A549 (cell line): ENCODE results near the gene PIN1. TPM values are rescaled to one million over a fixed set of nuclear protein-coding genes. Genes with fewer than 3 reads are reported as not detected.

ENCODE experiments used
- ATAC-seq, 2 experiments: fragments of 200-7000 bp in 1 of 2; fragments of >200 bp in 1 of 2; cut with Nextera tagmentation in 1 of 2; cut with Tn5 transposase in 1 of 2; 3 replicates each; pipeline versions ENCODE4 v1.8.0 to v1.9.1; 2018 to 2020; ENCODE audit warnings: mild to moderate bottlenecking in 1 of 2, moderate library complexity in 1 of 2
- CTCF ChIA-PET: fragments of 300-600 bp; sonication (Branson Sonifier 250); formaldehyde crosslinking; extraction: SDS; loops from one replicate; lab custom pipeline; 2021; ENCODE audit warnings: antibody characterized with exemption, inconsistent platforms; lab: Yijun Ruan, JAX
- POLR2A ChIA-PET: fragments of 350-600 bp; formaldehyde crosslinking; extraction: SDS; loops from one replicate; lab custom pipeline; 2021; ENCODE audit warnings: antibody characterized with exemption, inconsistent platforms; lab: Yijun Ruan, JAX
- DNase-seq, 2 experiments: peaks; one replicate each; pipeline versions ENCODE4 v3.0.0 to v3.0.0-alpha.2; 2011 to 2016; ENCODE audit warnings: low read depth in 1 of 2, low spot score in 1 of 2
- FAIRE-seq: peaks from 2 replicates; lab custom pipeline; 2011; peaks lifted over from hg19 to GRCh38; lab: Jason Lieb, UNC
- H3K27ac ChIP-seq, 2 experiments: fragments of >200 bp; sonication (Bioruptor Twin); formaldehyde crosslinking; 3 replicates each; pipeline ENCODE4 v1.5.1; 2016 to 2017
- H3K4me1 ChIP-seq: fragments of >200 bp; sonication (Bioruptor Twin); formaldehyde crosslinking; 3 replicates; pipeline ENCODE4 v1.6.1; 2016
- H3K4me2 ChIP-seq: fragments of >200 bp; sonication (Bioruptor Twin); formaldehyde crosslinking; 3 replicates; pipeline ENCODE4 v1.6.1; 2016
- H3K4me3 ChIP-seq: fragments of >200 bp; sonication (Bioruptor Twin); formaldehyde crosslinking; 3 replicates; pipeline ENCODE4 v1.5.1; 2016
- H3K9me3 ChIP-seq: fragments of >200 bp; sonication (Bioruptor Twin); formaldehyde crosslinking; 3 replicates; pipeline ENCODE4 v1.6.1; 2016
- BCL3 ChIP-seq: fragments of >200 bp; sonication (Bioruptor Twin); formaldehyde crosslinking; IDR thresholded peaks from 3 replicates; pipeline ENCODE4 v1.6.1; 2016
- BHLHE40 ChIP-seq: IDR thresholded peaks from 2 replicates; pipeline ENCODE4 v1.6.1; 2012; ENCODE audit warnings: low read depth, low read length, inconsistent platforms
- CBX8 ChIP-seq: fragments of 200-600 bp; sonication (generic); IDR thresholded peaks from 2 replicates; pipeline ENCODE4 v1.6.1; 2016
- FOSB ChIP-seq: fragments of 250-450 bp; sonication (Bioruptor Pico); IDR thresholded peaks from 2 replicates; pipeline ENCODE4 v1.5.0; 2020; ENCODE audit warnings: mild to moderate bottlenecking, moderate library complexity
- HDAC2 ChIP-seq: fragments of 200-600 bp; sonication (generic); IDR thresholded peaks from 2 replicates; pipeline ENCODE4 v1.6.1; 2016
- HES2 ChIP-seq: fragments of >200 bp; sonication (Bioruptor Twin); formaldehyde crosslinking; IDR thresholded peaks from 2 replicates; pipeline ENCODE4 v1.6.1; 2016
- HEYL ChIP-seq: fragments of 250-450 bp; sonication (Bioruptor Pico); IDR thresholded peaks from 2 replicates; pipeline ENCODE4 v1.8.0; 2021; ENCODE audit warnings: mild to moderate bottlenecking, moderate library complexity
- HOXA7 ChIP-seq: fragments of 250-450 bp; sonication (Bioruptor Pico); IDR thresholded peaks from 2 replicates; pipeline ENCODE4 v1.5.0; 2020; ENCODE audit warnings: mild to moderate bottlenecking, moderate library complexity
- JUN ChIP-seq, 2 experiments: fragments of >200 bp; sonication (Bioruptor Twin); formaldehyde crosslinking; IDR thresholded peaks; 2 replicates in 1 of 2; 3 replicates in 1 of 2; pipeline ENCODE4 v1.6.1; 2016 to 2017
- KDM1A ChIP-seq: fragments of 200-600 bp; sonication (generic); IDR thresholded peaks from 2 replicates; pipeline ENCODE4 v1.6.1; 2016; ENCODE audit warnings: low read depth, mild to moderate bottlenecking
- KDM5A ChIP-seq: fragments of 200-600 bp; sonication (generic); IDR thresholded peaks from 2 replicates; pipeline ENCODE4 v1.6.1; 2016; ENCODE audit warnings: antibody characterized with exemption, mild to moderate bottlenecking
- MAFK ChIP-seq: fragments of 450-650 bp; IDR thresholded peaks from 2 replicates; pipeline ENCODE4 v1.6.1; 2014; ENCODE audit not compliant: partially characterized antibody
- MAX ChIP-seq: IDR thresholded peaks from 2 replicates; pipeline ENCODE4 v1.6.1; 2012
- MYC ChIP-seq: IDR thresholded peaks from 2 replicates; pipeline ENCODE4 v1.6.1; 2012; ENCODE audit warnings: mild to moderate bottlenecking, inconsistent platforms, low read length, improper control_type of control experiment, borderline replicate concordance
- NFE2L2 ChIP-seq: fragments of 150-350 bp; conservative IDR thresholded peaks from 2 replicates; pipeline ENCODE4 v1.6.1; 2014; ENCODE audit warnings: low read length
- POLR2AphosphoS2 ChIP-seq: conservative IDR thresholded peaks from 2 replicates; pipeline ENCODE4 v1.6.1; 2012; ENCODE audit warnings: low read length, improper control_type of control experiment, inconsistent platforms
- REST ChIP-seq: fragments of 200-600 bp; sonication (generic); IDR thresholded peaks from 2 replicates; pipeline ENCODE4 v1.6.1; 2016; ENCODE audit warnings: antibody characterized with exemption, mild to moderate bottlenecking, moderate library complexity
- RNF2 ChIP-seq: fragments of 200-600 bp; sonication (generic); IDR thresholded peaks from 2 replicates; pipeline ENCODE4 v1.6.1; 2016; ENCODE audit warnings: low read depth, mild to moderate bottlenecking, antibody characterized with exemption, moderate library complexity, borderline replicate concordance
- TFCP2L1 ChIP-seq: fragments of 250-450 bp; sonication (Bioruptor Pico); IDR thresholded peaks from 2 replicates; pipeline ENCODE4 v1.5.0; 2021; ENCODE audit warnings: mild to moderate bottlenecking
- TP53 ChIP-seq: fragments of 250-450 bp; sonication (Bioruptor Pico); IDR thresholded peaks from 2 replicates; pipeline ENCODE4 v1.5.0; 2021; ENCODE audit warnings: mild to moderate bottlenecking, moderate library complexity
- ZFP36 ChIP-seq: fragments of 450-650 bp; IDR thresholded peaks from 2 replicates; pipeline ENCODE4 v1.6.1; 2014; ENCODE audit warnings: borderline replicate concordance; ENCODE audit not compliant: partially characterized antibody
- ZNF302 ChIP-seq: fragments of 250-450 bp; sonication (Bioruptor Pico); IDR thresholded peaks from 2 replicates; pipeline ENCODE4 v1.9.0; 2021; ENCODE audit warnings: inconsistent platforms, mild to moderate bottlenecking, moderate library complexity
- WGBS: methylation state at CpG from one replicate; pipeline ENCODE4 v1.1.6; 2017; ENCODE audit errors: missing lambda C conversion rate; 5-methylcytosine and 5-hydroxymethylcytosine counted together
- polyA plus RNA-seq, 4 experiments: library from polyadenylated mRNA; depleted of rRNA in 3 of 4; stranded (reverse); fragments of >200 nt; fragmentation: RNase III in 1 of 4; extraction: RNeasy Plus Mini Kit Qiagen cat#74134 plus additional on column Dnase treatment in 1 of 4; gene quantifications; 2 replicates in 3 of 4; 3 replicates in 1 of 4; pipeline ENCODE4 v1.2.3, GENCODE V29; 2011 to 2017

Gene PIN1
- polyA plus RNA-seq, 2 of the 4 experiments (the other 2 are of a cell fraction), result 30.0 to 58.5 TPM

GRCh38 chr19:9848762-9849161, 13.6 kb downstream of the PIN1 start:
- DNase-seq (no peak), ATAC-seq (no peak), FAIRE-seq (no peak)
- no peak overlapping the region for H3K4me3 ChIP-seq
- H3K4me2 ChIP-seq, result no peak overlapping the region
- POLR2A ChIA-PET, result no interaction called here
- no peaks in the 10 kb centered on the region for H3K4me1 ChIP-seq
- H3K27ac ChIP-seq, result no peak overlapping the region
- no peaks in the 10 kb centered on the region for H3K9me3 ChIP-seq
- 88% methylated on average over 15 of the region's 23 CpGs for WGBS
- TF ChIP-seq ZNF302 (CRISPR knock-in tag) (no peak), NFE2L2 (no peak), POLR2AphosphoS2 (no peak), BCL3 (no peak), HDAC2 (no peak), RNF2 (no peak), KDM1A (no peak), FOSB (CRISPR knock-in tag) (no peak), MYC (no peak)
- CTCF ChIA-PET, result interaction anchor here (1.4 to 1.6 kb wide), 2 partner anchors 14 kb away, joined by 3 to 4 read pairs; partner anchors contain the start of gene PIN1

GRCh38 chr19:9849791-9850190, 14.7 kb downstream of the PIN1 start:
- ATAC-seq, result no peak
- 100% methylated on average over 2 of the region's 7 CpGs for WGBS
- Histone ChIP-seq H3K4me3 (no peak overlapping the region), H3K4me1 (no peaks in the 10 kb centered on the region), H3K27ac (no peak overlapping the region), H3K9me3 (no peaks in the 10 kb centered on the region)
- CTCF ChIA-PET, result interaction anchor here (0.7 kb wide), 1 partner anchor 30 kb away, joined by 3 read pairs; no protein-coding TSS in a partner anchor
- TF ChIP-seq JUN (IDR thresholded peaks at IDR 0.05), result no peak
- TF ChIP-seq CBX8, result no peak
- TF ChIP-seq HES2, result no peak
- no peak for TF ChIP-seq HEYL (CRISPR knock-in tag)
- no peak for TF ChIP-seq KDM5A
- TF ChIP-seq REST, result no peak
- TF ChIP-seq ZFP36, result no peak
- TF ChIP-seq BHLHE40, result no peak
- no peak for TF ChIP-seq MAX
- TF ChIP-seq TFCP2L1 (CRISPR knock-in tag), result no peak
- TF ChIP-seq MAFK, result no peak
- no peak for TF ChIP-seq TP53 (CRISPR knock-in tag)
- no peak for TF ChIP-seq HOXA7 (CRISPR knock-in tag)
- TF ChIP-seq, all 56 proteins: peak for 0
- no peak for FAIRE-seq
- H3K4me2 ChIP-seq, result no peak overlapping the region
- POLR2A ChIA-PET, result no interaction called here
- DNase-seq, result no peak
